Left renal pelvis (tissue), 4 donors: ENCODE measurements around the gene ENDOU. TPM values are rescaled to one million over a fixed set of nuclear protein-coding genes. Genes with fewer than 3 reads are reported as not detected.

Experiments
- DNase-seq, 4 donors: peaks; one replicate each; pipeline ENCODE4 v3.0.0-alpha.2; 2013; ENCODE audit warnings: low read depth in 4 of 4, low spot score in 3 of 4
- polyA plus RNA-seq, 4 donors: library from polyadenylated mRNA; unstranded; fragments of 120-200 nt; gene quantifications; one replicate each; pipeline ENCODE4 v1.2.1, GENCODE V29; 2013; ENCODE audit not compliant: insufficient read length in 4 of 4

The ENDOU gene
- polyA plus RNA-seq, 4 donors, result 0.24 to 0.66 (median 0.35) TPM

GRCh38 chr12:47744778-47745436 is 19.6 kb upstream of the ENDOU start:
- no peak for DNase-seq

DNA sequence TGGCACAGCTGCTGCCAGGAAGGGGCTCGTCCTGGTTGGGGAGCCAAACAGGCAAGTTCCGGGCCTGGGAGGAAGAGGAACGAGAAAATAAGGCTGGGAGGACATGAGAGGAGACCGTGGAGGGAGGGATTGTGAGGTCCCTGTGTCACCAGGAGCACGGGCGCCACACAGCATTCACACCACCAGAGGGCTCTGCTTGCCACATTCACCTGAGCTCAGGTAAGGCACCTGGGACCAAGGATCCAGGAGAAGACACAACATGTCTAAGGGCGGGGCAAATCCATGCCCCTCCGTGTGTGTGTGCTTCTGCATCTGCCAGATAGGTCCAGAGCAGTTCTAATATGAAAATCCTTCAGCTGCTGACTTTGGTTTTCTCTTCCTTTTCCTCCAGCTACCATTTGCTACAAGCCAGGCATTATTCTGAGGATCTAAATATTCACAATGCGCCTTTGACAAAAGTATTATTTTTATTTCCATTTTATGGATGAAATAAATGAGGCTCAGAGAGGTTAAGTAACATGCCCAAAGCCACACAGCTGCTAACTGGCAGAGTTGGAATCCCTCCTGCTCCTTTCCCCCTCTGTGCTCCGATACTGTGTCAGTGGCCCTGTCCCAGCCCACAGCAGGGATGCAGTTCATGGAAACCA is 18.8 kb upstream of the ENDOU start:
- DNase-seq, result no peak

DNA sequence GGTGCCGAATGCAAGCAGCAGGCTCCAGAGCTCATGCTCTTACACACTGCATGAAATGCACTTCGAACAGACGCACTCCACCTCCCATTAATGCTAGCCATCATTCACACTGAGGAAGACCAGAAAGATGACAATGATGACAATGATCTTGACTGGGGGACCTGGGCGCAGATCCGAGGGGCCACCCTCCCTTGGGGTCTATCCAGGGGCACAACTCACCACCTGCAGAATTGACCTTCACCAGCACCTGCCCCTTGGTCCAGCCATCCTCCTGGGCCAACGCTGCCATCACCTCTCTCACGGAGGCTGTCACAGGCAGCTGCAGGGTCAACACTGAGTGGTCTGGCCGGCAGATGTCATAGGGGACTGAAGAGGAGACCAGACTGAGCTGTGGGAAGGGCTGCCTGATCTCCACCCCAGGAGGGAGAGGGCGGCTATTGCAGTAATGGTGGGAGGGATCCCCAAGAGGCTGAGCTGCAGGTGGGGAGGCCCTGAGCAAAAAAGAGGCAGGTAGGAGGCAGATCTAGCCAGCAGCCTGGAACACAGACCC is 18.1 kb upstream of the ENDOU start:
- no peak for DNase-seq

DNA sequence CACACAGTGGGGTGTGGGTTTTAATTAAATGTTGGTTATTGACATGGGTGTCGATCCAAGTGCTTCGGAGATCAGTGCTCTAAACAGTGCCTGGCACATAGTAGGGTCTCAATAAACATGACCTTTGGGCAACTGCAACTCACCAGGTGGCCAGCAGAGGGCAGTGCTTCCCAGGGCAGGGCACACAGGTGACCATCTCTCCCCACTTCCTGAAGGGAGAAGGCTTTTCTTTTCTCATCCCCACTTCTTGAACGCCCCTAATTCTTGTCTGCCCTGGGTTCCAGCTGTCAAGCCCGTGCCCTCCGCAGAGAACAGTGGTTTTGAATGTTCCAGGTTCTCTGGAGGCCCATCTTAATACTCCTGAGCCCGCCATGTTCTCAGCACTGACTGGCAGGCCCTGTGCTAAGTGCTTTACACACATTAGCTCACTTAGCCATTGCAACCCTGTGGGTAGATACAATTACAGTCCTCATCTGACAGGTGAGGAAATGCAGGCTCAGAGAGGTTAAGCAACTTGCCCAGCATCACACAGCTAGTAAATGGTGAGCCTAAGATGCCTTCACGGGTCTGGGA is 17.0 kb upstream of the ENDOU start:
- DNase-seq, result no peak

DNA sequence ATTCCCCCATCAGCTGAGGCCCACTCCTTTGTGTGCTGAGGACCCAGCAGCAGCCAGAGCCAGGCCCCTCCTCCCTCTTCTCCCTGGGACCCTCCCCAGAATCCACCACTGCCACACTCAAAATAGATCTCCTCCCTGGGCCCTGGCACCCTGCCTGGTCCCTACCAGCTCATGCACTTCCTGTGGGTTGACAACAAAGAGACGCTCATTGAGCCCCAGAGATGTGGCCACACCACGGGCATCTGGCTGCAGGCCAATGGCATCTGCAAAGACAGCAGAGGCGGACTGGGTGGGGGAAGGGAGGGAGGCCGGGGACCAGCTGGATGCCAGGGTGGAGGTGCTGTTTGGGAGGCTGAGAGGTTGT is 16.0 kb upstream of the ENDOU start:
- DNase-seq, result no peak

GRCh38 chr12:47740606-47741339 is 15.5 kb upstream of the ENDOU start:
- DNase-seq, result no peak

GRCh38 chr12:47739979-47740378 is 14.7 kb upstream of the ENDOU start:
- no peak for DNase-seq

- no peak for DNase-seq
Measured at GRCh38 chr12:47739297-47739696, 14.0 kb upstream of the ENDOU start.

GRCh38 chr12:47737936-47738594 is 12.8 kb upstream of the ENDOU start:
- no peak for DNase-seq

DNA sequence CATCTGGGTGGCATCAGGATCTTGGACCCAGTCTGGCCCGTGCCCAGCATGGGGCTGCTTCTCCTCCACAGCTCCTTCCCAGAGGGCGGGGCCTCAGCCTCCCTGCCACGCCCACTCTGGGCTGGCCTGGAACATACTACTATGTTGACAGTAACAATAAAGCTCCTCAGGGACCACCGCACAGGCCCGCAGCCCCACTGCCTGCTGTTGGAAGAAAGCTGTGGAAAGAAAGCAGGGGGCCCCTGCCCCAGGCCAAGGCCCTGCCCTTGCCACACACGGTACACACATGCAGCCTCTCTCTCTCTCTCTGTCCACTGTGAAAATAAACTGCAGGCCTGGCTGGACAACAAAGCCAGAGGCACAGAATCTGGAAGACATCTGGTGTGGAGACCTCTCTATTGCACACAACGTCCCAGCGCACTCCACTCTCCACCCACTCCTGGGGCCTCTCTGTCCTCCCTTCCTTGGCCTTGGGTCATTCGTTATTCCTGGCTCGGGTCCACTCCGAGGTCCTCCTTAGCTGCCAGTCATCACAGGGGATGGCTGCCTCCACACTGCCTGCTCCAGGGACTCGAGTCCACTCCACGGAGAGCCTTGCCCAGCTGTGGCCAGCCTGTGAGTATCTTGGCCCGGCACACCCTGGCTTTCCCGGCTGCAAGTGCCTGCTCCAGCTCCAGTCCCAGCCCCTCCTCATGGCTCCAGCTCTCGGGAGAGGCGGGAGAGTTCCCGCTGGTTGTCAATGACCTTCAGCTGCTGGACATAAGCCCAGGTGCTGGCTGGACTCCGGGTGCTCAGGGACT is 11.8 kb upstream of the ENDOU start:
- DNase-seq, result no peak

DNA sequence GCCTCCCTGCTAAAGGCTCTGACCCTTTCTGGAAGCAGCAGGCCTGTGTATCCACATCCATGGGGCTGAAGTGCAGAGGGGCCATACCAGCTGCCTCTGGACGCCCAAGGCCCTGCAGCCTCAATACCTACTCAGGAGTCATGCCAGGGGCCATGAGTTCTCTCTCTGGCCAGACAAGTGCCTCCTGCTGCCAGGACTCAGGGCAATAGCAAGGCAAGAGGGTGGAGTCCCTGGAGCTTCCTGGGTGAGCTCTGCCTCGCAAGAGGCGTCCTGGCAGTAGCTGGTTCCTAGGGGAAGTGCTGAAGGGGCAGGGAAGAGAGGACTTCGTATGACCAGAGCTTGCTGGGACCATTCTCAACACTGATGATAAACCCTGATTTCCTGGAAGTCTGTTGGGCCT is 10.9 kb upstream of the ENDOU start:
- no peak for DNase-seq

- no peak for DNase-seq
Measured at GRCh38 chr12:47735649-47736048, 10.4 kb upstream of the ENDOU start.

DNA sequence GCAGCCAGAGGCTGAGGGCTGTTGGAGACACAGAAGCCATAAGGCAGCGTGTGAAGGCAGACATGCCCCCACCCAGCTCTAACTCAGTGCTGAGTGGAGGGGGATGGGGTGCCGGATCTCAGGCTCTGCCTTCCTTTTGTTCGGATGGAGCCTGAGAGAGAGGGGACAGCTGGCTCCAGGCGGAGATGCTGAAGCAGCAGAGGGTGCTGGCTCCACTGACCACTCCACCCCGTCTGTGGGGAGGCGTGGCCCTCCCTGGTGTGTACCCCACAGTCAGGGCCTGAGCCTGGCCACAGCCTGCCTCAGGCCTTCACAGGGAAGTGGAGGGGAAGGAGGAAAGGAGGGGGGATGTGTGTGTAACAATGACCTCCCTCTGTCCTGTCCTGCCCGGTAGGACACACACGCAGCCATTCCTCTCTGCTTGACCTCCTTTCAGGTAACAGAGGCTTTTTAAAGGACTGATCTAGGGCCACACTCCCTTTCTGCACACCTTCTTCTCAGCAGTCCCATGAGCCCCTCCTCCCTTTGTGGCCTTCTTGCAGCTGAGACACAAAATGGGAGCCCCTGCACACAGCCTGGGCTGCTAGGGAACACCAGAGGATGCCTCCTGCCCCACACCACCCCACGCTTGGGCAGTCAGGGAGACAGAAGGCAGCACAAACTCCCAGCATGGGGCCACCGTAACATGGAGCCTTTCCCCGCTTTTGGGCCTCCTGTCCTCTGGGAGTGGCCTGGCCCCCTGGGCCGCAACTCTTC is 9.6 kb upstream of the ENDOU start:
- no peak for DNase-seq

GRCh38 chr12:47733142-47733541 is 7.9 kb upstream of the ENDOU start:
- no peak for DNase-seq

DNA sequence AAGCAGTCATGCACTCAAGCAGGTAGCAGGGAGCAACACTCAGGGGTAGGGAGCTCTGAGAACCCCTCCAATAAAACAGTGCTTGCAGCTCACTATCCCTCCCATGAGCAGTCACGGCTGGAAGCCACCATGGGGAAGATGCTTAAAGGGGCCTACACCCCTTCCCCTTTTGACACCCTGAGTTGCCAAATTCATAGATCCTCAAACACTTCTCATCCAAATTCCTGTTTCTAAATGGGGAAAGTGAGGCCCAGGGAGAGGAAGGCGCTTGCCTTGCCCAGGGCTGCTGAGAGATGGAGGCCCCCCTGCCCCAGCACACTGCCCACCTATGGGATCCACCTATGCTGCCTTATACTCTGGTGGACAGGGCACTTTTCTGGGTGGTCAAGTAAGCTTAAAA is 7.2 kb upstream of the ENDOU start:
- DNase-seq, result no peak

DNA sequence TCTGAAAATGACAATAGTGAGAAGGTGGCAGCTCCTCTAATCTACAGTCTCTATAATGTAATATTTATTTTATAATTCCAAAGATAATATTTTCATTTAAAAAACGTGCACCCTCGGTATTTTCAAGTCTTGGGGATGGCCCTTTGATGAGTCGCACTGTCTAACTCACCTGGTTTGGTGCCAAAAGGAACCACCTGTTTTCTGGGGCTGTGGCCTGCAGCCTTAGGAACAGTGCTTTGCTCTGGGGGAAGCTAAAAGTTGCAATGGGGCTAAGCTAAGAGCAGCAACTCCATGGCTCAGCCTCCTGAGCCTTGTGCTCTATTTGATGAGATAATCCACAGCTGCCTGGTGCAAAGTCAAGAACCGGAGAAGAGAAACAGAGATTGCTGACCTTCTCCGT is 6.4 kb upstream of the ENDOU start:
- no peak for DNase-seq

DNA sequence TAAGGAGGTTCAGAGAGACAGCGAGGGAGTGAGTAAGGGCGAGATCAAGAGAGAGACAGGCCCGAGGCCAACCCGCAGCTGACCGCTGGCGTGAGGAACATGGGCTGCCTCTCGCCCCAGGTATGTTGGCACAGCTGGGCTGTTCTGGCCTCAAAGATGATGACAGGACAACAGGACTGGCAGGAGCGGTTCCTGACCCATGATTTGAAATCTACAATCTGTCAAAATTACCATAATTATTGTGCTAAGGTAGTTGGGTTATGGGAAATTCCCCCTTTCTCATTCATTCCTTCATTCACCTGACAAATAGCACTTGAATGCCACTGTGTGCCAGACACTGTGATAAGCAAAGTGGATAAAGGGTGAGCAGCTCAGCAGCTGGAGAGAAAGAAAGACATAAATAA is 5.1 kb upstream of the ENDOU start:
- no peak for DNase-seq

GRCh38 chr12:47729233-47729632 is 3.9 kb upstream of the ENDOU start:
- no peak for DNase-seq

GRCh38 chr12:47725893-47726292 is 603 bp upstream of the ENDOU start:
- no peak for DNase-seq
